AG04449 (cell line): ENCODE measurements around the gene QRICH1.

Source experiments
- CTCF ChIA-PET: fragments of 350-600 bp; formaldehyde crosslinking; extraction: SDS; loops from one replicate; lab custom pipeline; 2021; ENCODE audit warnings: antibody characterized with exemption; lab: Yijun Ruan, JAX
- POLR2A ChIA-PET: fragments of 400-600, 350-600 bp; formaldehyde crosslinking; extraction: SDS; loops from one replicate; lab custom pipeline; 2020; ENCODE audit warnings: antibody characterized with exemption, inconsistent platforms; lab: Yijun Ruan, JAX
- DNase-seq: peaks from one replicate; pipeline ENCODE4 v3.0.0-alpha.2; 2010; ENCODE audit warnings: low read depth, low spot score
- H3K4me3 ChIP-seq: 2 replicates; pipeline ENCODE4 v1.5.1; 2011; ENCODE audit warnings: low read depth, mild to moderate bottlenecking, control low read depth, low read length
- TF ChIP-seq, protein P1 (sequence below): IDR thresholded peaks from one replicate; pipeline ENCODE4 v1.5.1; 2011; ENCODE audit warnings: mild to moderate bottlenecking, moderate library complexity, low read length, control low read depth, inconsistent platforms; ENCODE audit not compliant: insufficient read depth; ENCODE audit errors: missing control alignments

The QRICH1 gene

DNA sequence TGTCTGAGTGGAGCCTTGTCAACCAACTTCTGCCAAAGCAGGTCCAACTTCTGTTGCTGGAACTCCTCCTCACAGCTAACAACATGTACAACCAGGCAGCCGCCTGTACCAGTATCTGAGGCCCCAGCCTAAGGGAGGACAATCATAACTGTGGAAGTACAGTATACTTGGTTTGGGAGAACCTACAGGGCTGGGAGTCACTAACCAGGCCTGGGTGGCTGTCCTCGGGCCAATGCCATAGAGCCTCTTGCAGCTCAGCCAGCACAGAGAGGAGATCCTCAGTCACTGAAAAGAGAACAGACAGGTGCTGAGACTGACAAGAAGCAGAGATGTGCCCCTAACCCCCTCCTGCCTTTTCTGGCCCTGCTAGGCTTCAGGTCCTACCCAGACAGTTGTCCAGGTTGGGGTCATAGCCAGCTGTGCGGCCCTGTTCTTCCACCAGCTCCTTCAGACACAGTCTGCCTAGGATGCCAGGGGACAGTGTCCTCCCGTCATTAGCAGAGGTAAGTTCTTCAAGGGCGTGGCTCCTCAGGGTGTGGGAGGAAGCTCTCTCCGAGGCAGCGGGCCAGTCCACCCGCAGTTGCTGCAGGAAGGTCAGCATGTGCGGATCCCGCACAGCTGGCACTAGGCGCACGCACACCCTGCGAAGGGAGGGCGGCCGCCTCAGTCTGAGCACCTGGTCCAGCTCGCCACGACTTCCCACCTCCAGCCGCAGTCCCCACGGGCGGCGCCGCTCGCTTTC lies 76.5 kb downstream of the QRICH1 start:
- H3K4me3 ChIP-seq: peak overlapping the region; percentile 79
- CTCF ChIA-PET: interaction anchor here (1.4 to 9.8 kb wide), 3 partner anchors 11 to 29 kb away, joined by 3 to 95 read pairs (median 14); partner anchors contain the start of gene WDR6
- TF ChIP-seq, protein P1, sequence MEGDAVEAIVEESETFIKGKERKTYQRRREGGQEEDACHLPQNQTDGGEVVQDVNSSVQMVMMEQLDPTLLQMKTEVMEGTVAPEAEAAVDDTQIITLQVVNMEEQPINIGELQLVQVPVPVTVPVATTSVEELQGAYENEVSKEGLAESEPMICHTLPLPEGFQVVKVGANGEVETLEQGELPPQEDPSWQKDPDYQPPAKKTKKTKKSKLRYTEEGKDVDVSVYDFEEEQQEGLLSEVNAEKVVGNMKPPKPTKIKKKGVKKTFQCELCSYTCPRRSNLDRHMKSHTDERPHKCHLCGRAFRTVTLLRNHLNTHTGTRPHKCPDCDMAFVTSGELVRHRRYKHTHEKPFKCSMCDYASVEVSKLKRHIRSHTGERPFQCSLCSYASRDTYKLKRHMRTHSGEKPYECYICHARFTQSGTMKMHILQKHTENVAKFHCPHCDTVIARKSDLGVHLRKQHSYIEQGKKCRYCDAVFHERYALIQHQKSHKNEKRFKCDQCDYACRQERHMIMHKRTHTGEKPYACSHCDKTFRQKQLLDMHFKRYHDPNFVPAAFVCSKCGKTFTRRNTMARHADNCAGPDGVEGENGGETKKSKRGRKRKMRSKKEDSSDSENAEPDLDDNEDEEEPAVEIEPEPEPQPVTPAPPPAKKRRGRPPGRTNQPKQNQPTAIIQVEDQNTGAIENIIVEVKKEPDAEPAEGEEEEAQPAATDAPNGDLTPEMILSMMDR: no peak
- no peak for DNase-seq
- POLR2A ChIA-PET: interaction anchor here (0.5 to 4.4 kb wide), 5 partner anchors 10 to 433 kb away, joined by 3 to 51 read pairs (median 5); partner anchors contain the start of genes IMPDH2 and WDR6

DNA sequence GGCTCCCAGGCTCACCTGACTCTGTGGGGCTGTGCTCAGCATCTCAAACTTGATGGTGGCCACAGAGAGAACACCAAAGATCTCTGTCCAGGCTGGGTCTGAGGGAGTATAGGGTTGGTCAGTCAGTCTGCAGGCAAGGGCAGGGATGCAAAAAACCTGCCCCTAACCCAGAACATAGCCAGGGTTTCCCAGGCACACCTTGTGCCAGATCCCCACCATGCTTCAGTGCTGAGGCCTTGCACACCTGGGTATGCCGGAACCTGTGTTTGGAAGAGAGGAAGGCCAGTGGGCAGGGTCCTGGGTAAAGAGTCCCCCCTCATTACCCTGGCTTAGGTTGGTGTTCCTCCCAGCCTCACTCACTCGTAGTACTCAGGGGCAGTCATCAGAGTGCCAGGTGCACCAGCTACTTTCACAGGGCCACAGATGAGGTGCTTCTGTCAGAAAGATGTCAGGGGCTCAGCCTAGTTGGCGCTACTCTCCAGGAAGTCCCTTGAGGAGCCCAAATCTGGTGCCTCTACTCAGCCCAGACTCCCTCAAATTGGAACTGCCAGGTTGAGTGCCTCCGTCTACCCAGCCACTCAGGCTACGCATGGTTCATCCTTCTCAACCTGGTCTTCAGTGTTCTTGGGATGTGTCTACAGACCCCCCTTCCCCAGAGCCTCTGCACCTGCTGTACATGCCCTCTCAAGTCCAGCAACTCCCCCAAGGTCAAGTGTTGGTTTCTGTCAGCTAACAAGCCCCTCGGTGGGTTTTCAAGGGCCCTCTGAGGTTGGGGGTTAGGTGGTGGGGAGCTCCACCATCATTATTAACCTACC lies 77.2 kb downstream of the QRICH1 start:
- ChIA-PET CTCF (interaction anchor here (1.2 to 9.8 kb wide), 4 partner anchors 10 to 28 kb away, joined by 3 to 95 read pairs (median 8); partner anchors contain the start of genes IMPDH2 and WDR6), POLR2A (interaction anchor here (0.5 to 4.4 kb wide), 4 partner anchors 9 to 433 kb away, joined by 3 to 51 read pairs (median 10); partner anchors contain the start of genes IMPDH2 and WDR6)
- no peak overlapping the region for H3K4me3 ChIP-seq
- no peak for DNase-seq
- TF ChIP-seq, protein P1: no peak

DNA sequence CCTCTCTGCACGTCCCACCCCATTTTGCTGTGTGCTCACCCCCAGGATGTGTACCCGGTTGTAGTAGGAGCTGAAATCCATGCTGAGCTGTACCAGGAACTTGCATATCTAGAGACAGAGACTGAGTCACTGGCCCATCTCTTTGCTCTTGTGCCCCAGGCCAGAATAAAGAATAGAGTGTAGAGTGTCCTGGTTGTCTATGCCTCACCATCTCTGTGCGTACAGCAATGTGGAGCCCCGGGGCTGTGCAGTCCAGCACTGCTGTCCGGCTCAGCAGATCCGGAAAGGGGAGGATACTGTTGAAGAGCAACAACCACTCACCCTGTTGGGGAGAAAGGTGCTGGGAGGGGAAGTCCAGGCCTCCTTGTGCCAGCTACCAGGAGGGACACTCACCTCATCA lies 78.1 kb downstream of the QRICH1 start:
- no peak for DNase-seq
- POLR2A ChIA-PET: interaction anchor here (0.5 to 4.4 kb wide), 3 partner anchors 8 to 410 kb away, joined by 3 to 51 read pairs (median 3); partner anchors contain the start of gene WDR6
- TF ChIP-seq, protein P1: no peak
- CTCF ChIA-PET: interaction anchor here (0.7 to 9.8 kb wide), 4 partner anchors 7 to 26 kb away, joined by 3 to 95 read pairs (median 31); partner anchors contain the start of genes IMPDH2, NDUFAF3, P4HTM and WDR6
- H3K4me3 ChIP-seq: no peak overlapping the region

- TF ChIP-seq, protein P1: no peak
- DNase-seq: no peak
- ChIA-PET CTCF (interaction anchor here (1.0 to 9.8 kb wide), 6 partner anchors 8 to 27 kb away, joined by 3 to 95 read pairs (median 15); partner anchors contain the start of genes IMPDH2, NDUFAF3 and WDR6), POLR2A (interaction anchor here (1.8 to 4.4 kb wide), 2 partner anchors 7 to 26 kb away, joined by 3 to 51 read pairs; partner anchors contain the start of gene WDR6)
- H3K4me3 ChIP-seq: no peak overlapping the region
Observed at GRCh38 chr3:49015072-49015471, 78.8 kb downstream of the QRICH1 start.

GRCh38 chr3:49013738-49014660 lies 79.9 kb downstream of the QRICH1 start:
- ChIA-PET POLR2A (interaction anchor here (0.8 to 3.7 kb wide), 2 partner anchors 7 to 24 kb away, joined by 4 to 18 read pairs; partner anchors contain the start of gene NDUFAF3), CTCF (interaction anchor here (0.8 to 9.8 kb wide), 9 partner anchors 7 to 277 kb away, joined by 3 to 95 read pairs (median 4); partner anchors contain the start of genes NDUFAF3 and WDR6)
- DNase-seq: no peak
- no peak overlapping the region for H3K4me3 ChIP-seq
- TF ChIP-seq, protein P1: peak; percentile 70
